Fibroblast of skin of left biceps (primary cell): Measurements from ENCODE around the gene IL22RA1.

Experiments used
- DNase-seq, 2 experiments: peaks; one replicate each; pipeline ENCODE4 v3.0.0-alpha.2; 2013; ENCODE audit warnings: low read depth in 2 of 2

Gene IL22RA1

DNA sequence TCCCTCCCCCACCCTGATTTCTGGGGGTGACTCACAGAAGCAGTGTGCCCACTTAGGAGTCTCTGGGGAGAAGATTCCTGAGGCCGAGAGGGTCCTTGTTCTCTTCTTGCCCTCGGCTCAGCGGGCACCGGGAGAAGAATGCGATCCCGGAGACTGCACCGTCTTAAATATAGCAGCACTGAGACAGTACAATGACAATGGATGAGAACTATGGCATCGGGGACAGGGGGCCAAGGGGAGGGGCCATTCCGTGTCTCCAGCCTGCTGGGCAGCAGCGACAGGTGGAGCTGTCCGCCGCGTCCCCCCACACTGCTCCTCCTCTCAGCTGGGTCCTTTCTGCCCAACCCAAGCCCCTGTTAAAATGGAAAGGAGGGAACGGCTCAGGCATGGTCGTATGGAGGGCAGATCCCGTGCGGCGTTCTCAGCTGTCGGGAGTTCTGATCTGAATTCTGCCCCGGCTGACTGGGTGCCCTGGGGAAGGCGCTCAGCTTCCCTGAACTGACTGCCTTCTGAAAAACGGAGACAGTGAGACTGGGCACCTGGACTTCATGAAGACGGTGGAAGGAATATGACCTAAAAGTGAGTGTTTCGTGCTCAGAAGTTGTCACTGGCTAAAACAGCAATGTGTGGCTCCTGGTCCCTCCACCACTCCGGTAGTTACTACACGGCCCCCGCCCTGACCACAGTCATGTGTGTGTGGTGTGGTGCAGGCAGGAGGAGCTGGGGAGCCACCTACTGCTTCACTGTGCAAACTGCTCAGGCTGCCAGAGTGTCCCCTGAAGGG is 30.8 kb downstream of the IL22RA1 start, which contains the start of gene MYOM3:
Gene MYOM3, minus strand, starts transcription at position 140 of the 784 bp plus-strand sequence. CDS start 3,499 bp downstream, outside the sequence.
- peak; percentile 23 to 29 for DNase-seq

DNA sequence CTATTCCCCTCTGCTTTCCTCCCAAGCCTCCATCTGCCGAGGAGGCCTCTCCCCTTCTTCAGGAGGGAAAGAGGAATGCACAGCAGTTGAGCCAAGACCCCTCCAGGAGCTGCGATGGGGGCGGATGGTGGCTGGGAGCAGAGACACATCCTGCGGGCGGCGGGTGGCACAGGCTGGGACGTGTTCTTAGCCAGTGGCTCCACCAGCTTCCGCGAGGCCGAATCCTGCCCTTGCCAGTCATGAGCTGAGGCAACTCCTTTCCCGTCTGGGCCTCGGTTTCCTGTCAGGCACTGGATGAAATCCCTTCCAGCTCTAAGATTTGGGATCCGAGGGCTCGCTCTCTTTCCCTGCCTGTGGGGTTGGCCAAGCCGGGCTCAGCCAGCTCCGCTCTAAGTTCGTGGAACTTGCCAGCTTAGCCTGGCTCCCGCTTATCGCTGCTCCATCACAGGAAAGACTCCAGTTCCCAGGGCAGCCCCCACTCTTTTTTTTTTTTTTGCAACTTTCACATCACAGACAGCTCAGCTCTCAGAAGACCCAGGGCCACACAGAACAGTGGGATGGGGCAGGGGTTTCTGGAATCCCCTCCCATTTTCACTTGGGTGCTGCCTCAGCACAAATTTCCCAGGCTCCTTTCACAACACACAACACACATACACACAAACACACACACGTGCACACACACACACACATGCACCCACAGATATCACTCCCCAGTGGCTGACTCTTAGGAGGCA is 31.5 kb downstream of the IL22RA1 start:
- no peak for DNase-seq

DNA sequence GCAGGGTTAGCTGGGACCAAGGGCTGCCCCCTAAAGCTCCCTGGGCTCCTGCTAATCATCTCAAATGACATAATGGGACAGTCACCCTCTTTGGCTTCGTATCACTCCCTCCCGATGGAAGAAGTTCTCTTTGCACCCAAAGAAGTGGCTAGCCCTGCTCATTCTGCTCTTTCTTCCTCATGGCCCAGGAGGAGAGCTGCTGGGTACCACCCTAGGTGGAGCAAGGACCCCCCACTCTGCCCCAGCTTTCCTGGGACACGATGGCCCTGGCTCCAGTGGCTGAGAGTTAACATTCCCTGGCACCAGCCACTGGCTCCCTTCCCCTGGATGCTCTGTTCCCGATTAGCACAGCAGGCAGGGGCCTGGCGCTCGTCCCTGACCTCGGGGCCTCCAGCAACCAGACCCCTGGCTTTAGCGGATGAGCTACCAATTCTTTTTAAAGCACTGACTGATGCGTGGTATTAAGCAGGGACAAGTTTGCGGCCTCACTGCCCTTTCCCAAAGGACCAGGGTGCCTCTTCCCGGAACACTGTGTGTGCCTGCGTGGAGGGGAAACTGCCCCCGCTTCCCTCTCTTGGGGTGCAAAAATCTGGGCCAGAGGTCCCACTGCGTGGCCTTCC is 32.2 kb downstream of the IL22RA1 start:
- DNase-seq, result no peak

DNA sequence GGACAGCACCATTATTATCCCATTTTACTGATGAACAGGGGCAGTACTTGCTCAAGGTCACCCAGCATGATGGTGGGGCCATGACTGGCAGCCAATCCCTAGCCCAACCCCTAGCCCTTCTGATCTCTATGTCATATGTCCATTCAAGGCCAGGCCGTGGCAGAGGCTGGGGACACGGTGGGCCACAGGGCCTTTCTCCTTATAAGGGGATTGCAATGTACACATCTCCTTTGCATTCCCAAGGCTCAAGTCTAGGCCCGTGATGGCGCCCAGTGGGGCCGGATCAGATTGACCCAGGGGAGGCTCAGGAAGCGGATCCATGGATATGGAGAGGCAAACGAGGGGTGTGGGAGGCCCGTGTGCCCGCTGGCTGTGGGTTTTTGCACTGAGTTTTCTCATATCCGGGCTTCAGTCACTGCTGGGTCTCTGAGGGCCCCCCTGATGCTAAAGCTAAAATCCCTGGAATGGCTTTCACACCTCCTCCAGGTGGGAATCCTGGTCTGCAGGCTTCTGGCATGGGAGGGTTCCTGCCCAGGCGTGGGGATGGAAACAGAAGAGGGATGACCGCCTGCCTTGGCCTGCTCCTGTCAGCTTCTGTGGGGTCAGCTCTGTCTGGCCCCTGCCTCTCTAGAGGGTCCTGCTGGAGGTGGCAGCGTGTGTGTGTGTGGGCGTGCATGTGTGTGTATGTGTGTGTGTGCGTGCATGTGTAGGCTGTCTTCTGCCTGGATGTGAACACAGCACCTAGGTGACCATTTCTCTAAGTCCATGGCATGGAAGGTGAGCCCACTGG is 33.1 kb downstream of the IL22RA1 start:
- no peak for DNase-seq

DNA sequence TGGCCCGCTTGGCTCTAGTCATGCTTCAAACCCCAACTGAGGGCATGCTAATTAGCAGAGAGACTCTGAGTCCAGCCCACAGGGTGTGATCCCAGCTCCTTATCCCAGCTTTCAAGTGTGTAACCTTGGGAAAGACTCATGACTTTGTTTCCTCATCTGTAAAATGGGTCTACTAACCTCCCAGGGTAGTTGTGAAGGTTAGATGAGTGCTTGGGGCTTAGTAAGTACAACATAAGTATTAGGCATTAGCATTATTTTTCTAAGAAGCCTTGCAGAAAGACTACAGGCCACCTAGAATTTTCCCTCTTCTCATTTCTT is 33.8 kb downstream of the IL22RA1 start:
- DNase-seq, result no peak

DNA sequence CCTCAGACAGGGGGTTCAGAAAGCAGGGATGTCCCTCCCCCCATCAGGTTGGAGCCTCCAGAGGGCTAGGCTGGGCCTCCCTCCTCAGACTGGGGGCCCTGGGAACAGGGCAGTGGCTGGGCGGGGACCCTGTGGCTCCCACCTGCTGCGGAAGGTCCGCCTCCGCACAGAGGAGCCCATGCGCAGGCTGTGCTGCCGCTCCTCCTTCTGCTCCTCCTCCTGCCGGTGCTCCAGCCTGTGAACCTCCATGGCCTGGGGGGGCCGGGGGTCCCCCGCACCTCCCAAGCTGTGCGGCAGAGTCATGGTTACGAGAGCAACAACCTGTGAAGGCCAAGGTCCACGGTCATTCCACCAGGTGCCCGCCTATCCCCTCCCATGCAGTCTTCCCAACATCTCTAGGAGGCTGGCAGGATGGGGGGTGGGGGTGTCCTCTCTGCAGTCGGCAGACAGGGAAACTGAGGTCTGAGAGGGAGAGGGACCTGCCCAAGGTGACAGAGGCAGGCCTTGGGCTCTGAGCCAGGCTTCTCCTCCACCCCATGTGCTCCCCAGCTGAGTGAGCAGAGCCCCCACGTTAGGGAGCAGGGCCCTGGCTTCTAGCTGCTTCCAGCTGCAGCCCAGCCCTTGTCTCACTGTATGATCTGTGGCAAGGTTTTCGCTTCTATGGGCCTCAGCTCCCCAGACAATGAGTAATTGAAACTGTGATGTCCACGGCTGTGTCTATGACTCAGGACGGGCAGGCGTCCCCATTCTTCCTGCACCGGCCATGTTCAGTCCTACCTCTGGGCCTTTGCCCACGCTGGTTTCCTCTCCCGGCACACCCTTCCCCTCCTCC is 34.4 kb downstream of the IL22RA1 start:
- peak; percentile 23 for DNase-seq

DNA sequence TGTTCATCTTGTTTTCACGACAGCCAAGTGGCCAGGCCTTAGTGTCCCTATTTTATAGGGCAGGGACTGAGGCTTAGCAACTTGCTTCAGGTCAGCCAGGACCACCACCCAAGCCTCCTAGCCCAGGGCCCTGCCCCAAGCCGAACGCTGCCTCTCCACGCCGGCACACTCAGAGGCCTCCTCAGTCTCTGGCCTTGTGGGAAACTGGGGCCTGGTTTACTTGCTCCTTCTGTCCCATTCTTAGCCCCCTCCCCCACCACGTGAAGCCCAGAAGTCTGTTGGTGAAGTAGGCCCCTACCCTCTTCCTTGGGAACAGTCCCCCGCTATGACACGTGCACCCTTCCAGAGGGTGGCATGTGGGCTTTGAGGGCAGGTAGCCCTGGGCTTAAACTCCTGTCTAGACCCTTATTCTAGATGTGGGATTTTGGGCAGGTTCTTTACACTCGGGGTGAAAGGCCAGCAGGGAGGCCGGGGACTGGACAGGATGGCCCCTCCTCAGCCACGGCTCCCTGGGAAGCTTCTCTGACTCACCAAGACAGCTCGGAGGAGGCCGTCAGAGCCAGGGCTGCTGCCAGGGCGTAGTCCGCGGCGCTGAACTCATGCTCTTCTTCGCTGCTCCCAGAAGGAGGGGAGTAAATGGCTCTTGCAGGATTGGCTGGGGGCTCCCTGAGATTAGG is 35.3 kb downstream of the IL22RA1 start:
- no peak for DNase-seq

DNA sequence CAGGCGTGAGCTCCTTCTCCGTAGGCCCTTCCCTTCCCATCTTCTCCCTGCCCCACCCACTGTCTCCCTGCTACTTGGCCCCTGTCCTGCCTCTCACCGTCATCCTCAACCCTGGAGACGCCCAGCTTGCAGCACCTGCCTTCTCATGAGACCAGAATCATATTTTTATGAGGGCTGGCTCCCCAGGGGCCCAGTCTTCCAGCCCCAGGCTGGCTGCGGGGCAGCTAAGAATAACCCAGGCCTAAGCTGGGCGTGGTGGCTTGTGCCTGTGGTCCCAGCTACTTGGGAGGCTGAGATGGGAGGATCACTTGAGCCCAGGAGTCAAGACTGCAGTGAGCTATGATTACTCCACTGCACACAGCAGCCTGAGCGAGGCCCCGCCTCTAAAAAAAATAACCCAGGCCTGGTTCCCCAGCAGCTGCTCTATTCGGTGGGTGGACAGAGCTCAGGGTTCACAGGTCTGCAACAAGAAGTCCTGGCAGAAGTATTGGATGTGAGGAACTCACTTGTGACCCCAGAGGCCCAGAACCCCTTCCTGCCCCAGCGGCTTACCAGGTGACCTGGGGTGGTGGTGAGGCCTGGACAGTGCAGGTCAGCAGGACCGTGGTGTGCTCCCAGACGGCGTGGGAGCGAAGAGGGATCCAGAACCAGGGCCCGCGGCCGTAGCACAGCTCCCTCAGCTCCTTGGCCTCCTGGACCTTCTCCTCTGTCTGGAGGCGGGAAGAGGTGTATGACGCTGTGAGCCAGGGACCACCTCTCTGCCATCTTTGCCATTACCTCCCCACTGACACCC is 37.4 kb downstream of the IL22RA1 start:
- no peak for DNase-seq

DNA sequence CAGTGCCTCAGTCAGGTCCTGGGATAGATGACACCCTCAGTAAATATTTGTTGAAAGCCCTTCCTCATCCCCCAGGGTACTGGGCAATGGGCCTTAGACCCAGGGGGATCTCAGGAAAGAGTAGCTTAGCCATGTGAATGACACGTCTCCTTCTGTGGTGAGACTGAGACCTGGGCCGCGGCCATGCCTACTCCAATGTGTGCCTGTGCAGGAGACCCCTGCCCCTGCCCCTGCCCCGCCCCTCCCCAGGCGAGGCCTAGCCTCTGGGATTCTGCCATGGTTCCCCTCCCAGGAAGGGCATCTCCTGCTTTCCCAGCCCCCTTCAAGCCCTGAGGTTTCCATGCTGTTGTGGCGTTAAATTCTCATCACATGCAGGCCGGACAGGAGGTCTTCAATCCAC is 38.1 kb downstream of the IL22RA1 start:
- no peak for DNase-seq

DNA sequence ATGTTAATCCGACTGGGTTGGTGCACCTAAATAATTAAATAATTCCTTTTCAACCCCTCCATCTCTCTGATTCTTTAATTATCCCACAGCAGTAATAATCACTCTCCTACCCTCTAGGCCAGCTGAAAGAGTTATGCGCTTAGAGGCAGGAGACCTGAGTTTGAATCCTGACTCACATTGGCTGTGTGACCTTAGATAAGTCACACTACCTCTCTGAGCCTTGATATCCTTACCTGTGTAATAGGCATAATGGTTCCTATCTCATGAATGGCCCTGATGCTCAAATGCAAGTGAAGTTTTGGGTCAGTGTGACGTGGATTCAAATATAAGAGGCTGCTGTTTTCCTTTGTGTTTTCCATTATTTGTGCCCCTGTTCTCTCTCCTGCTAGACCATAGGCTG is 39.1 kb downstream of the IL22RA1 start:
- DNase-seq, result no peak

DNA sequence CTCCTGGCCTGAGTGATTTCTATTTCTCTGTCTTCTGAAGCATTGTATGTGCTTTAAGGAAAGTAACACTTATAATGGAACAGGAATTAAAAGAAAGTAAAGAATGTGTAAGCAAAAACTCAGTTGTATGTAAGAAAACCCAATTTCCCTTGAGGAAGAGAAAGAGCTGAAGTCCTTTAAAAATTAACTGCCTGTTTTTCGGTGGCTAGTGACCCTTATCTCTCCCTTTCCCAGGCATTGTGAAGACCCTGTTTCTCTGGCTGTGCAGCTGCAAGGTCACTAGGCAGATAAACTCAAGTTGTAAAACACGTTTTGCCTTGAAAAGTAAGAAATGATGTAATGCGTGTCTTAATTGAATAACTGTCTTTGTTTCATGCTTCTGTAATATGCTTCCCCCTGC is 39.5 kb downstream of the IL22RA1 start:
- no peak for DNase-seq

DNA sequence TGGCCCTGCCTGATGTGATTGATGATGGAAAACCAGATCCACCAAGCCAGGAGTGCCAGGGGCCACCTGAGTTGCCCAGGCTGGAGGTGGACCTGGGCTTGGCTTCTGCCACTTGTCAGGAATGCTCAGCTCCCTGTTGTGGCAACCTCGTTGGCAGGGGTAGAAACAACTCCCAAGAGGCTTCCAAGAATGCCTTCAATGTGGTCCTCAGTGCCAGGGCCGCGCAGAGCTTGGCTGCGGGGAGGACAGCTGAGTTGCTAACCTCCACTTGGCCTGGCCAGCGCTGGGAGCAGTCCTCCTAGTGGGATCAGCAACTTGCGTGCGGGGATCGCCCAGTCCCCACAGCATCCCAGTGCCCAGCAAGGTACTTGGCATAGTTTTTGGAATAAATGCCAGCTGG is 40.0 kb downstream of the IL22RA1 start:
- no peak for DNase-seq

DNA sequence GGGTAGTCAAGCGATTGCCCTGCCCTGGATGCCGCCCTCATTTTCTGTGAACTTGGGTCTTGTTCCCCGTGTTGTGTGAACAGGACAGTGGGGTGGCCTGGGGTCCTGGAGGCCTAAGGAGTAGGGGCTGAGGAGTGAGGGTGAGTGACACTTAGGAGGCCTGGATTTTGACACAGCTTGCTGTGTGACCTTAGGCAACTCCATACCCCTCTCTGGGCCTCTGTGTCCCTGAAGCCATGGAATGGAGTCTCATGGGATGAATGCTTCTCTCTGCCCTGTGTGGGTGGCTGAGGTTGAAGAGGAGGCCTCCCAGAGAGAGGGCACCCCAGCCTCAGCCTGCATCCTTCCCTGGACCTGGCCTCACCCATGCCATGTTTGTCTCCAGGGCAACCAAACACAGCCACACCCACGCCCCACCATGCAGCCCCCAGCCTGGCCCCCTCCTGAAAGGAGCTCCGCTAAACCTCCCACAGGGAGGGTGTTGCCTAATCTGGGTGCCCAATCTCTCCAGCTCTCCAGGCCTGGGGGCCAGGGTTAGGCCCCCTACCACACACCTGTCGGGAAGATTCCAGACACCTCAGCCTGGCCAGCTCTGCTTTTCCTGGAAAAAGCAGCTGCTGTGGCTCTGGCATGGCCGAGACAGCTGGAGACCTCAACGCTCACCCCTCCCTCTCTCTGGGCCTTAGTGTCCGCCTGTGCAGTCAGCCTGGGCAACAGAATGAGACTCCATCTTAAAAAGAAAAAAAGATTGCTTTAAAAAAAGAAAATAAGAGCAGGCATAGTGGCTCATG is 40.9 kb downstream of the IL22RA1 start:
- no peak for DNase-seq

DNA sequence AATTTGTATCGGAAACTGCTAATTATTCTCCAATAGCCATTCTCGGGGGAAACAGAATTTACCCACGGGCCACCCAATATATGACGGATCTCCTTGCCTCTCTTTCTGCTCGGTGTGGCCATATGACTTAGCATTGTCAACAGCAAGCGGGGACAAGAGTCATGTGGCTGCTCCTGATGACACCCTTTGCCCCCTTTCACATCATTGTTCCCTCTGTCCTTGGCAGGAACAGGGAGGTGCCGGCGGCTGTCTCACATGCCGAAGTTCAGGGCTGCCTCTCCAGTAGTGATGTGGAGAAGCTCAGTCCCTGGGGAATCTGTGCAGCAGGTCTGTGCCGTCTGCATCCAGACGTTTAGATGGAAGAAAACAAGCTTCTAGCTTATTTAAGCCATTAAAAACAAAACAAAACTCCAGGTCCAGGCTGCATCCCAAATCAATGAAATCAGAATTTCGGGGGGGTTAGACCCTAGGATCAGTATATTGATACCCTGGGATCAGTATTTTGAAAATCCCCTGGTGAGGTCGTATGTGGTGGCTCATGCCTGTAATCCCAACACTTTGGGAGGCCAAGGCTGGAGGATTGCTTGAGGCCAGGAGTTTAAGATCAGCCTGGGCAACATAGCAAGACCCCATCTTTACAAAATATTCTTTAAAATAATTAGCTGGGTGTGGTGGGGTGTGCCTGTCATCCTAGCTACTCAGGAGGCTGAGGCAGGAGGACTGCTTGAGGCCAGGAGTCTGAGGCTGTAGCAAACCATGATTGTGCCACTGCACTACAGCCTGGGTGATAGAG is 41.8 kb downstream of the IL22RA1 start:
- no peak for DNase-seq

DNA sequence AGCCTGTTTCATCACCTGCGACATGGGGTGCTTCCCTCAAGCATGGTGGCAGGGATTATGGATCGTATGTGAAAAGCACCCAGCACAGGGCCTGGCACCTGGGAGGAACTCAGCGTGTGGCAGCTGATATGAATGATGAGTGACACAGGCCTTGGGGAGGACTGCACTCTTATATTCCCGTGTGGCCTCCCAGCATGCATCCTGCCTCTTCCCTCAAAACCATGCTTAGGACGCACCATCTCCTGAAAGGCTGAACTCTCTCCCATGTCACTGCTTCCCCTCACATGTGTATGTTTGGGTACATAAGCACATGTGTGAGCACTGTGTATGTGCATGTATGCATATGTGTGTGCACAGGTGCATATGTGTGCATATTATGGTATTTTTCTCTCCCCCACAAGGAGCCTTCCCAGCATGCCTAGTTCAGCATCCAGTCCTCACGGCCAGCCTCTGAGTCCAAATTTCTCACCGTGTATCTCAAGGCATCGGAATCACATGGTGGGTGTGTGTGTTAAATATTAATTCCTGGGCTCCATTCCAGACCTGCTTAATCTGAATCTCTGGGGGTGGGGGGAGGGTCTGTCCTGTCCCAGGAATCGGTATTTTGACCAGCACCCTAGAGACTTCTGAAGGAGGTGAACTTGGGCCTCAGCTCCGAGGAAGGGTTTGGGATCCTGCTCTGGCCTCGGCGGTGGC is 43.8 kb downstream of the IL22RA1 start:
- DNase-seq, result no peak

DNA sequence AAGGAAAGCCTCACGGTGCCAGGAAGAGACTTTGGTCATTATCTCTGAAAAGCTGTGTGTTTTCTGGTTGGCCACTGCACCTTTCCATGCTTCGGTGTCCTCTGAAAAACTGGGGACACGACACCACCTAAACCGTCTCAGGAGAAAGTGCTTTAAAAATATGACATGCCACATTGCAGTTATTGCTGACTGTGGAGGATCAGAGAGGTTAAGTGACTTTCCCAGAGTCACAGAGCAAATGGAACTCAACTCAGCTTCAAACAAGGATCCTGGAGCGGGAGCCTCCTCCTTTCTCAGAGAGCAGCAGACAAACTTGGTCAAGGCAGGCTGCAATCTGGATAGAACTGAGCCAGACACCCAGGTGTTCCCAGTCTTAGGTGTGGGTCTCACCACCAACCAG is 44.8 kb downstream of the IL22RA1 start:
- DNase-seq, result no peak

DNA sequence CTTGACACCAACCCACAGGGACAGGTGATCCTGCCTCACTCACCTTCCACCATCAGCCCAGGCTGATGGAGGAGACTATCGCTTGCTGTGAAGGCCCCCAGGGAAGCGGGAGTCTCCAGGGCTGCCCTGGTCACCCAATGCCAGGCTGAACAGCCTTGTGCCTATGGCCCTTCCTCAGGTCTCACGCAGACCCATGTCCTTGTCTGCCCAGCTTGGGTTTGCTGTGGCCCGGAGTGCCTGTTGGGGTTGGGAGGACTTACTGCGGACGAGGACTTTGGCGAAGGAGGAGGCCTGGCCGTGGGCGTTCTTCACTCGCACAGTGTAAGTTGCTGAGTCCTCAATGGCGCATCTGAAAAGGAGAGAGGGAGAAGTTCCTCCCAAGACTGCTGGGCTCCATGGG is 45.3 kb downstream of the IL22RA1 start:
- no peak for DNase-seq

DNA sequence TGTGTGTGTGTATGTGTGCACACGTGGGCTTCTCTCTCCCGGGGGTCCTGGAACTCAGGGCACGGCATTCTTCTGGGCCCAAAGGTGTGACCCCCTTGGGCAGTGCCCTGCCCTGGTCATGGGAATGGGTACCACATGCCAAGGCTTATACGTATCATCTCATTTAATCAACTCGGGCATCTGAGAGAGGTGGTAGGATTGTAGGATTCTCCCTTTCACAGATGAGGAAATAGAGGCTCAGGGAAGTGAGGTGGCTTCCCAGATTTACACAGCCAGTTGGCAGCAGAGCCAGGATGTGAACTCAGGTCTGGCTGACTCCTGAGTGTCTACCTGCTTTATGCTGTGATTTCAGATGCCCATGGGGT is 46.2 kb downstream of the IL22RA1 start:
- DNase-seq, result no peak
